Measurements from ENCODE around the gene WNT16.

DNA sequence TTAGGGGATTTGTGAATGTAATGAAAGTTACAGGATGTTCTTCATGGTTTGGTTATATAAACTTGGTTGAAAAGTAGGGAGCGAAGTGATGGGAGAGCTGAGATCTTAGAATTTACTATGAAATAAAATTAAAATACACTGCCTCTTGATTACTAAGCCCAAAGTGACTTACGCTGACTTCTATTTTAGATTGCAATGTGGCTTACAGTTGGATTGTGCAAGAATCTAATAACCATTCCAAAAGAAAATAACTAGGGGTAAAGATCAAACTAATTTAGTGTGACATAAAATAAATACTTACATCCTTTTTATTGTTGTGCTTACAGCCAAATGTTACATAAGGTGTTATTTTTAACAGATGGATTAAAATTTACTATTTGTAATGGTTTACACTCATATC, 15.3 kb downstream of the WNT16 start:
- TF ChIP-seq EZH2phosphoT487 (IDR thresholded peaks at IDR 0.05; ENCODE audit: borderline replicate concordance, low read length), result no peak
- TF ChIP-seq, protein P1, sequence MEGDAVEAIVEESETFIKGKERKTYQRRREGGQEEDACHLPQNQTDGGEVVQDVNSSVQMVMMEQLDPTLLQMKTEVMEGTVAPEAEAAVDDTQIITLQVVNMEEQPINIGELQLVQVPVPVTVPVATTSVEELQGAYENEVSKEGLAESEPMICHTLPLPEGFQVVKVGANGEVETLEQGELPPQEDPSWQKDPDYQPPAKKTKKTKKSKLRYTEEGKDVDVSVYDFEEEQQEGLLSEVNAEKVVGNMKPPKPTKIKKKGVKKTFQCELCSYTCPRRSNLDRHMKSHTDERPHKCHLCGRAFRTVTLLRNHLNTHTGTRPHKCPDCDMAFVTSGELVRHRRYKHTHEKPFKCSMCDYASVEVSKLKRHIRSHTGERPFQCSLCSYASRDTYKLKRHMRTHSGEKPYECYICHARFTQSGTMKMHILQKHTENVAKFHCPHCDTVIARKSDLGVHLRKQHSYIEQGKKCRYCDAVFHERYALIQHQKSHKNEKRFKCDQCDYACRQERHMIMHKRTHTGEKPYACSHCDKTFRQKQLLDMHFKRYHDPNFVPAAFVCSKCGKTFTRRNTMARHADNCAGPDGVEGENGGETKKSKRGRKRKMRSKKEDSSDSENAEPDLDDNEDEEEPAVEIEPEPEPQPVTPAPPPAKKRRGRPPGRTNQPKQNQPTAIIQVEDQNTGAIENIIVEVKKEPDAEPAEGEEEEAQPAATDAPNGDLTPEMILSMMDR (IDR thresholded peaks at IDR 0.05; ENCODE audit: low read depth, low read length, poor library complexity, severe bottlenecking), result no peak
